ENCODE results near the gene MROH2A.

MROH2A gene

DNA sequence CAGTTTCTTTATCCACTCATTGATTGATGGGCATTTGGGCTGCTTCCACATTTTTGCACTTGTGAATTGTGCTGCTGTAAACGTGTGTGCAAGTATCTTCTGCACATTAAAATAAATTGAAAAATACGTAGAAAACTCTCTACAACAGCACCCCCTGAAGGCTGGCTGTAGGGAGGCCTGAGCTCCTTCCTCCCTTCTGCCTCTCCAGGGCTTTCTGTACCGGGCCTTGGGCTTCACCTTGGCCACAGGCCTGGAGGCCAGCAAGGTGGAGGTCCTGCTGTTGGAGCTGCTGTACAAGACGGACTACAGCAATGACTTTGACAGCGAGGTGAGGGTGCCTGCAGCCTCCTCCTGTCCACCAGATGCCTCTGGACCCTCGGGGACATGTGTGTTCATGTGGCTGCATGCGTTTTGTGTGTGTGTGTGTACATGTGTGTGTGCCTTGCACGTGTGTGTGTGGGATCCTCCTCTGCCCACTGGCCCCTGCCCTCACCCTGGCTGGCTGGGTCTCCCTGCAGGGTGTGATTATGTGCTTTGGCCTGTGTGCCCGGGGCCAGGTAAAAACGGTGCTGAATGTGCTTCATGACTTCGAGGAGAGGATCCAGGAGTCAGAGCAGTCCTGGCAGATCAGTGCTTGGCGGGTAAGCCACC is 29.2 kb downstream of the MROH2A start:
- DNase-seq (ENCODE audit: insufficient read length) (no peak), FAIRE-seq (no peak)
- TF ChIP-seq POLR2A (IDR thresholded peaks at IDR 0.05; ENCODE audit: low read depth, low read length) = no peak
- TF ChIP-seq POLR2AphosphoS5 (IDR thresholded peaks at IDR 0.05; ENCODE audit: low read depth, low read length) = no peak
- TF ChIP-seq TAF1 (IDR thresholded peaks at IDR 0.05; ENCODE audit: borderline replicate concordance, low read depth, low read length) = no peak

DNA sequence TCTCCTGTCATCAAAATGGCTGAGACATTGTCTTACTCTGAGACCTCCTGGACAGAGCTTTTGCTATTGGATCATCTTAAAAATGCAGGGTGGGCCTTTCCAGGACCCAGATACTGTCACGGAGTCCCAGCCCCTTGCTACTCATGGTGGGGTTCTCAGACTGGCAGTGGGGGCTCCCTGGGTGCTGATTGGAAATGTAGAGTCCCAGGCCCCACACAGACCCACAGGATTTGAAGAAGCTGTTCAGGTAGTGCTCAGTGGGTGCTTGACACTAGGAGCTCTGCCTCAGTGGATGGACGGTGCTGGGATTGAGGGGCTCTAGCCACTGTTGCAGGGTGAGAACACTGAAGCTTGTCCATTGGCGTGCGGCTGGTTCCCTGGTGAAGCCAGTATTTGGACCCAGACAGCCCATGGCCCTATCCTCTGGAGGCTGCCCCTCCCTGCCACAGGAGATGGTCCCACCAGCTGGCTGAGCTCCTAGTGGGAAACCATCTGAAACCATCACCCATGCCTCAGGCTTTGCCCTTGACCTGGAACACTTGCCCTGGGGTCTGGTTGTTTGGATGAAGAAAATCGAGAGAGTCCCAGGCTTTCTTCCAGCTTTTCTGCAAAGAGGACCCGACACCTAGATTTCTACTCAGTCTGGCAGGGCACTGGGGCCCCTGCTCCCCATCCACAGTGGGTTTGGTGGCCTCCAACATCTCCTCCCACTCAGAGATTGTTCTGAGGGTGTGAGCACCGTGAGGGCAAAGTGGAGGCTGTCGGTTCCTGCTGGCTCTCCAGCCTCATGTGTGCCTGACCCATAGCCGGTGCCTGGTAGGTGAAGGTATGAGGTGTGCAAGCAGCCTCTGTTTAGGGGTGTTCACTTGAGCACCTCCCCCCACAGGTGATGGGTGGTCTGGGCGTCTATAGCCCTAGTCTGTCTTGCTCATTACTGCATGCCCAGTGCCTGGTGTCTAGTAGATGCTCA is 30.1 kb downstream of the MROH2A start:
- FAIRE-seq = no peak
- no peak for DNase-seq (ENCODE audit: insufficient read length)
- TF ChIP-seq POLR2A (IDR thresholded peaks at IDR 0.05; ENCODE audit: low read depth, low read length) (no peak), POLR2AphosphoS5 (IDR thresholded peaks at IDR 0.05; ENCODE audit: low read depth, low read length) (no peak), TAF1 (IDR thresholded peaks at IDR 0.05; ENCODE audit: borderline replicate concordance, low read depth, low read length) (no peak)

DNA sequence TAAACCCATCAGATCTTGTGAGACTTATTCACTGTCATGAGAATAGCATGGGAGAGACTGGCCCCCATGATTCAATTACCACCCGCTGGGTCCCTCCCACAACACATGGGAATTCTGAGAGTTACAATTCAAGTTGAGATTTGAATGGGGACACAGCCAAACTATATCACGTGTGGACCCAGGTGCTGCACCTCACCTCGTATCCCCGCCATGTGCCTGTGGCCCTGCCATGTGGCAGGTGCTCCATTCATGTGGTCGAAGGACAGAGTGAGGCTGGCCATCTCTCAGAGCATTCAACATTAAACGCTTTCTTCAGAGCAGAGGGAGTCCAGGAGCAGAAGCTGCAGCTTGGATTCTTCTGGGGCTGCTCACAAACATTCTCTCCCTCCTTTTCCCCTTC is 32.3 kb downstream of the MROH2A start:
- TF ChIP-seq POLR2AphosphoS5 (IDR thresholded peaks at IDR 0.05; ENCODE audit: low read depth, low read length) = no peak
- TF ChIP-seq TAF1 (IDR thresholded peaks at IDR 0.05; ENCODE audit: borderline replicate concordance, low read depth, low read length) = no peak
- no peak for TF ChIP-seq POLR2A (IDR thresholded peaks at IDR 0.05; ENCODE audit: low read depth, low read length)
- no peak for FAIRE-seq
- DNase-seq (ENCODE audit: insufficient read length) = no peak

GRCh38 chr2:233811087-233811486 is 33.0 kb downstream of the MROH2A start:
- no peak for TF ChIP-seq POLR2AphosphoS5 (IDR thresholded peaks at IDR 0.05; ENCODE audit: low read depth, low read length)
- TF ChIP-seq TAF1 (IDR thresholded peaks at IDR 0.05; ENCODE audit: borderline replicate concordance, low read depth, low read length) = no peak
- no peak for TF ChIP-seq POLR2A (IDR thresholded peaks at IDR 0.05; ENCODE audit: low read depth, low read length)
- FAIRE-seq (no peak), DNase-seq (ENCODE audit: insufficient read length) (no peak)

DNA sequence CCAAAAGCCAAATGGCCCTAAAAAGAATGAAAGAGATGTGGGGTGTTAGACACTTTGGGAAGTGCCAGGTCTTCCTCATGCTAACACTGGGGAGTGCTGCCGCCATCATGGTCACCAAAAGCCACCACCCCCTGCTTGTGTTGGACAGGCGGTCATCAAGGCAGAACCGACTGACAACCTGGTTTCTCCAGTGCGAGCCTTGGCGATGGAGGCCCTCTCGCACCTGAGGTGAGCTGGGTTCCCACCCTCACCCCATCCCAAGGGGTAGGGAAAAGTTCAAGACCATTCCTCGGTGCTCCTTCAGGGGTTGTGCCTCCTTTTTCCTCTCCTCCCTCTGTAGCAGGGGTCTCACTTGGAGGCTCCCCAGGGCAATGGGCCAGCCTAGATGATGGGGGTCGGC is 33.6 kb downstream of the MROH2A start:
- DNase-seq (ENCODE audit: insufficient read length) = no peak
- no peak for FAIRE-seq
- TF ChIP-seq POLR2A (IDR thresholded peaks at IDR 0.05; ENCODE audit: low read depth, low read length) (no peak), POLR2AphosphoS5 (IDR thresholded peaks at IDR 0.05; ENCODE audit: low read depth, low read length) (no peak), TAF1 (IDR thresholded peaks at IDR 0.05; ENCODE audit: borderline replicate concordance, low read depth, low read length) (no peak)

GRCh38 chr2:233813236-233814055 is 35.3 kb downstream of the MROH2A start:
- TF ChIP-seq POLR2A (IDR thresholded peaks at IDR 0.05; ENCODE audit: low read depth, low read length) (no peak), POLR2AphosphoS5 (IDR thresholded peaks at IDR 0.05; ENCODE audit: low read depth, low read length) (no peak), TAF1 (IDR thresholded peaks at IDR 0.05; ENCODE audit: borderline replicate concordance, low read depth, low read length) (no peak)
- FAIRE-seq = no peak
- no peak for DNase-seq (ENCODE audit: insufficient read length)

DNA sequence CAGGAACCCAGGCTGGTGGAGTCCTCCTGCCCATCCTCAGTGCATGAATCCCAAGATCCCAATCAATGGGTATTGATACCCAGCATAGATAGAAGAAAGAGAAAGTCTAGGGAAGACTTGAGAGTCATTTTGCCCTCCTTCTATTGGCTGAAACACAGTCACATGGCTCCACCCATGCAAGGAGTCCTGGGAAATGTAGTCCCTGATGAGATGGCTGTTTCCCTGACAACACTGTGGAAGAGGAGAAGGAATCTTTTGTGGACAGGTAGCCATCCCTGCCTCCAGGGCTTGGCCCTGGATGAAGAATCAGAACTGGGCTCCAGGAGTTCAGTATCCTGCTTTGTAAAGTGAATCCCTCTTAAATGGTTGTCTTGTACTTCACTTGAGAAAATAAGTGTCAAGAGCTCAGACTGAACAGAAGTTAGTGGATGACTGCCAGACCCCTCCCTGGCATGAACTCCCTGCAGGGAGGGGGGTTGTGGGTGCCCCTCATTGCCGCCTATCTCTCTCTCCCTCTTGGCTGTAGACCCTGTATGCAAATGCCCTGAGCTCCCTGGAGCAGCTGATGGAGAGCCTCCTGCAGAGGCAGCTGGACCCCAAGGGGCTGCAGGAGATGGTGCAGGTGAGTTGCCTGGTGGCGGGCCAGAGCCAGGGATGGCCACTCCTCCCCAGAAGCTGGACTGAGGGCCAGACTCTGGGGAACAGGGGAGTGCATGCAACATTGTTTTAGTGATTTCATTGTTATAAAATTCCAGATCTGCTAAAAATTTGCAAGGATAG is 36.1 kb downstream of the MROH2A start:
- no peak for DNase-seq (ENCODE audit: insufficient read length)

DNA sequence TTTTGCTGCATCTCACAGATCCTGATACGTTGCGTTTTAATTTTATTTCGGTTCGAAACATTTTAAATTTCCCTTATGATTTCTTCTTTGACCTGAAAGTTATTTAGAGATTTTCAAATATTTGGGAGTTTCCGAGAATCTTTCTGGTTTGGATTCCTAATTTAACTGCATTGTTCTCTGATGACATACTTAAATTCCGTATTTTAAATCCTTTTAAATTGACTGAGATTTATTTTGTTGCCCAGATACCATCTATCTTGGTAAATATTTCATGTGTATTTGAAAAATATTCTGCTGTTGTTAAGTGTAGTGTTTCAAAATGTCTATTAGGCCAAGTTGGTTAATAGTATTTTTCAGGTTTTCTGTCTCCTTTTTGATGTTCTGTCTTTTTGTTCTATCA is 37.7 kb downstream of the MROH2A start:
- FAIRE-seq (no peak), DNase-seq (ENCODE audit: insufficient read length) (no peak)
- TF ChIP-seq POLR2A (IDR thresholded peaks at IDR 0.05; ENCODE audit: low read depth, low read length) = no peak
- TF ChIP-seq TAF1 (IDR thresholded peaks at IDR 0.05; ENCODE audit: borderline replicate concordance, low read depth, low read length) = no peak
- TF ChIP-seq POLR2AphosphoS5 (IDR thresholded peaks at IDR 0.05; ENCODE audit: low read depth, low read length) = no peak

More for the DNA sequence above, 36.1 kb downstream of the MROH2A start:
- FAIRE-seq = no peak
- TF ChIP-seq POLR2A (IDR thresholded peaks at IDR 0.05; ENCODE audit: low read depth, low read length) (no peak), POLR2AphosphoS5 (IDR thresholded peaks at IDR 0.05; ENCODE audit: low read depth, low read length) (no peak), TAF1 (IDR thresholded peaks at IDR 0.05; ENCODE audit: borderline replicate concordance, low read depth, low read length) (no peak)

DNA sequence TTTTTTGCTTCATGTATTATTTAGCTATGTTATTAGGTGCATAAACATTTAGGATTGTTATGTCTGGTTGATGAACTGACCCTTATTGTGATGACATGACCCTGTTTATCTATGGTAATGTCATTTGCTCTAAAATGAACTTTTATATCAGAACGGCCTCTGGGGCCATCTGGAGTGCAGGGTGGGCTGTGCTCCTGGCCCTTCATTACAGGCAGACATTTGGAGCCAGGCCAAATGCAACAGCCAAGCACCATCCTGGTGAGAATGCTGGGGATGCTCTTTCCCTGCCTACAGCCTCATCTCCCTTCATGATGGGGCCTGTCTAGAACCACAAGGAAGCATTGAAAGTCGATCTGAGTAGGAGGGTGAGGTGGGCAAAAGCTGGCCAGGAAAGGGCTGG is 38.2 kb downstream of the MROH2A start:
- DNase-seq (ENCODE audit: insufficient read length) (no peak), FAIRE-seq (no peak)
- no peak for TF ChIP-seq POLR2AphosphoS5 (IDR thresholded peaks at IDR 0.05; ENCODE audit: low read depth, low read length)
- TF ChIP-seq TAF1 (IDR thresholded peaks at IDR 0.05; ENCODE audit: borderline replicate concordance, low read depth, low read length) = no peak

DNA sequence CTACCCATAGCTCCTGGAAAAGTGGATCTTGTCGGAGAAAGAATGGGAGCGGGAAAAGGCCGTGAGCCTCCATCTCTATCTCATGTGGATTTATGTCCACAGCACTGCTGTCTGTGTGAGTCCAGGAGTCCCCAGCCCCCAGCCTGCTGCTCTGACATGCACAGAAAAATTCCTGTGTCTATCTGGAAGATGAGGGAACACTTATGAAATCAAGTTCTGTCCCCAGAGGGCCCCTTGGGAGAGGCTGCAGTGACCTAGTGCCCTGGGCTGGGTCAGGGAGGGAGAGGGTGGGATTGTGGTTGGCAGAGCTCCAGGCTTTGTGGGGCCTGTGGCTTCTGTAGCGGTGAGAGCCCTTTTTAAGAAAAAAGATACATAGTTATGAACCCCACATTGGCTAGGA is 38.6 kb downstream of the MROH2A start:
- FAIRE-seq (no peak), DNase-seq (ENCODE audit: insufficient read length) (no peak)
- TF ChIP-seq POLR2AphosphoS5 (IDR thresholded peaks at IDR 0.05; ENCODE audit: low read depth, low read length) = no peak
- TF ChIP-seq POLR2A (IDR thresholded peaks at IDR 0.05; ENCODE audit: low read depth, low read length) = no peak
- no peak for TF ChIP-seq TAF1 (IDR thresholded peaks at IDR 0.05; ENCODE audit: borderline replicate concordance, low read depth, low read length)
